Measurements from ENCODE around the gene SLC24A3. TPM values are rescaled to one million over a fixed set of nuclear protein-coding genes. Genes with fewer than 3 reads are reported as not detected.

The SLC24A3 gene
- total RNA-seq, 1 donor from 2014 or later = 0.51 TPM

DNA sequence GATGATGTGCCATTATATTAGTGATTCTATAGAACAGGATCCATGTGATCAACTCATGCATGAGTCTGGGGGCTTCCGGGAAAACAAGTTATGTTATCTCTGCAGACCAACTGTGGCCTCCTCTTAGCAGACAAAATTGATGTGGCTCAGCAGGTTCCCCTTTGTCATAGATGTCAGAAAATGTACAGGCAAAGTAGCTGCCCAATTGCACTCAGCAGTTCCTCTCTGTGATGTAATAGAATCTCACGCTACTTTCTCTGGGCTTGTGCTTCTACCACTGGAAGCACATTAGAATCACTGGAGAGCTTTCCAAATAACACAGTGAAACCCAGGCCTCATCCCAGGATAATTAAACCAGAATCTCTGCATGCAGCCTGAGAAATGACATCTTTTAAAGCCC, 253.1 kb downstream of the SLC24A3 start:
- no peak overlapping the region for H3K27ac Mint-ChIP-seq (ENCODE audit: unreplicated experiment)
- TF ChIP-seq, protein P1, sequence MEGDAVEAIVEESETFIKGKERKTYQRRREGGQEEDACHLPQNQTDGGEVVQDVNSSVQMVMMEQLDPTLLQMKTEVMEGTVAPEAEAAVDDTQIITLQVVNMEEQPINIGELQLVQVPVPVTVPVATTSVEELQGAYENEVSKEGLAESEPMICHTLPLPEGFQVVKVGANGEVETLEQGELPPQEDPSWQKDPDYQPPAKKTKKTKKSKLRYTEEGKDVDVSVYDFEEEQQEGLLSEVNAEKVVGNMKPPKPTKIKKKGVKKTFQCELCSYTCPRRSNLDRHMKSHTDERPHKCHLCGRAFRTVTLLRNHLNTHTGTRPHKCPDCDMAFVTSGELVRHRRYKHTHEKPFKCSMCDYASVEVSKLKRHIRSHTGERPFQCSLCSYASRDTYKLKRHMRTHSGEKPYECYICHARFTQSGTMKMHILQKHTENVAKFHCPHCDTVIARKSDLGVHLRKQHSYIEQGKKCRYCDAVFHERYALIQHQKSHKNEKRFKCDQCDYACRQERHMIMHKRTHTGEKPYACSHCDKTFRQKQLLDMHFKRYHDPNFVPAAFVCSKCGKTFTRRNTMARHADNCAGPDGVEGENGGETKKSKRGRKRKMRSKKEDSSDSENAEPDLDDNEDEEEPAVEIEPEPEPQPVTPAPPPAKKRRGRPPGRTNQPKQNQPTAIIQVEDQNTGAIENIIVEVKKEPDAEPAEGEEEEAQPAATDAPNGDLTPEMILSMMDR (conservative IDR thresholded peaks at IDR 0.05) = no peak
- H3K27me3 Mint-ChIP-seq (ENCODE audit: low read depth) = peaks cover 18% of the 10 kb centered on the region
- H3K9me3 Mint-ChIP-seq = no peaks in the 10 kb centered on the region
- no peak overlapping the region for H3K4me3 Mint-ChIP-seq
- DNase-seq (ENCODE audit: low read depth, low spot score) = no peak
- H3K4me1 Mint-ChIP-seq = no peaks in the 10 kb centered on the region
- H3K36me3 Mint-ChIP-seq (ENCODE audit: low read depth) = no peaks in the 10 kb centered on the region

DNA sequence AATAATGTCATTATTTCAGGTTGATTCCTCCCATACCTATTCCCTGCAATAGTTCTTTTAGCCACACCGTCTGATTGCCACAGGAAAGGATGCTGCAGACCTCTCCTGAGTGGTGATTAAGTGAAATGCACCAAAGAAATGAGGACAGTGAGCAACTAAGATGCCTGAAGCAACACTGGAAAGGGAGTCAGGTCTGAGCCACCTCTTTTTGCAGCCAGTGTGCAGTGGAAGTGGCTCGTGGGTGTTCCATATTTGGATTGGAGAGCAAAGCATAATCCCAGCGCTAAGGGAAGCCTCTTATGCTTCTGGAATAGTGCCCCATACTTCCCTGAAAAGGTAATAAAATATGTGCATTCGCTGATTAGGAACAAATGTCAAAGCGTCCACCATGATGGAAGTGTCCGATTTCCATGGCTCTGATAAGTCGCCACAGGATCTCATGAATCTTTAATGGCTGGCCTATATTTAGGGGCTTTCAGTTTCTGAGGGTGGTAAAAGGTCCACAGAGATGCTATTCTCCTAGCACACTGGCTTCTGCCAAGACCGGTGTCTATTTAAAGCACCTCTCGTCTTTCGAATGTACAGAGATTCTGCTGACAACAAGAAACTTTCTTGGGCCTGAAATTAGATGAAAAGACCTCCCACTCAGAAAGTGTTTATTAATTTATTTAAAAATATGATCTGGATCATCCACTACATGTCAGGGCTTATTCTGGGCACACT, 253.9 kb downstream of the SLC24A3 start:
- Mint-ChIP-seq H3K27me3 (ENCODE audit: low read depth) (peaks cover 26% of the 10 kb centered on the region), H3K4me1 (no peaks in the 10 kb centered on the region), H3K27ac (ENCODE audit: unreplicated experiment) (no peak overlapping the region), H3K9me3 (no peaks in the 10 kb centered on the region), H3K36me3 (ENCODE audit: low read depth) (no peaks in the 10 kb centered on the region), H3K4me3 (no peak overlapping the region)
- no peak for DNase-seq (ENCODE audit: low read depth, low spot score)
- TF ChIP-seq, protein P1 (conservative IDR thresholded peaks at IDR 0.05) = no peak

DNA sequence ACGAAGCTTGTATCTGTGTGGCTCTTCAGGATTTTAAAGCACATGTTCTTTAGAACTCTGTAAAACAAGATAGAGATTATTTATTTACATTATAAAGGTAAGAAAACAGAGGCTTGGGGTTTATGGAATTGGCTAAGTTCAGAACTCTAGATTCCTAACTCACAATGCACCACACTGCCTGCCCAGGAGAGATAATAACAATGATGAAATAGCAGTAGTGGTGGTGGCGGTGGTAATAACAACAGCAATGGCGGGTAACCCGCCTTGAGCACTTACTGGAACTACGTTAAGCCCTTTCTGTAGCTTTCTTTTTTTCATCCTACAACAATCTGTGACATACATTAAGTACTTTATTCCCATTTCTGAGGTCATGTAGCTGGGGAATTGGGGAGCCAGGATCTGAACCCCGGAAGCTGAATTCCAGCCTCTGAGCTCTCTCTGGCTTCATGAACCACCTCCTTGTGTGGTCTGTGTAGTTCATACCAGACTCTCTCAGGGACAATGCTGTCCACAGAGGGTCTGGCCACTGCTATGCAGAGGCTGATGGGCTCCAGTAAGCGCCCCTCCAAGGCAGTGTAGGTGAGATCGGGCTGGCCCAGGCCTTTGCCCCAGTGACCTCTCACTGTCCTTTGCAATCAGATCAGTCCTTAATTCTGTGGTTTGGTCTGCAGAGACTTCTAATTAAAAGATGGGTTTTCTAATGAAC, 260.9 kb downstream of the SLC24A3 start:
- H3K27me3 Mint-ChIP-seq (ENCODE audit: low read depth) = peaks cover 20% of the 10 kb centered on the region

DNA sequence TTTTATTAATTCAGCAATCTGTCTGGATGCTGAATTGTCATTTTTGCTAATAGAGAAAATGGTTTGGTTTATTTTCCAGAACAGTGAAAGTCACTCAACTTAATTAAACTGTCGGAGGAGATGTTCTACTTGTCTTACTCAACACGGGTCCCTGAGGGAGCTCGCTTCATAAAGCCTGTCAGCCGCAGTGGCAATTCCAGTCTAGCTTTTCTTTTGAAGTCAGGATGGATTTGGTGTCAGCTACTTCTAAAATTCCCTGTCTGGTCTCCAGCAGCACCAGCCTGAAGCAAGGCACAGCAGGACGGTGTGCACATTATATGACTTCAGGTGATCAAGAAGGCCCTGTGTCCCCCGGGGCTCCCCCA, 261.5 kb downstream of the SLC24A3 start:
- Mint-ChIP-seq H3K4me1 (no peaks in the 10 kb centered on the region), H3K27ac (ENCODE audit: unreplicated experiment) (no peak overlapping the region), H3K4me3 (no peak overlapping the region), H3K36me3 (ENCODE audit: low read depth) (no peaks in the 10 kb centered on the region), H3K9me3 (no peaks in the 10 kb centered on the region), H3K27me3 (ENCODE audit: low read depth) (peaks cover 16% of the 10 kb centered on the region)
- no peak for DNase-seq (ENCODE audit: low read depth, low spot score)
- TF ChIP-seq, protein P1 (conservative IDR thresholded peaks at IDR 0.05) = no peak

More for the DNA sequence above, 260.9 kb downstream of the SLC24A3 start:
- Mint-ChIP-seq H3K4me3 (no peak overlapping the region), H3K9me3 (no peaks in the 10 kb centered on the region), H3K4me1 (no peaks in the 10 kb centered on the region), H3K36me3 (ENCODE audit: low read depth) (no peaks in the 10 kb centered on the region), H3K27ac (ENCODE audit: unreplicated experiment) (no peak overlapping the region)
- TF ChIP-seq, protein P1 (conservative IDR thresholded peaks at IDR 0.05) = no peak
- no peak for DNase-seq (ENCODE audit: low read depth, low spot score)

DNA sequence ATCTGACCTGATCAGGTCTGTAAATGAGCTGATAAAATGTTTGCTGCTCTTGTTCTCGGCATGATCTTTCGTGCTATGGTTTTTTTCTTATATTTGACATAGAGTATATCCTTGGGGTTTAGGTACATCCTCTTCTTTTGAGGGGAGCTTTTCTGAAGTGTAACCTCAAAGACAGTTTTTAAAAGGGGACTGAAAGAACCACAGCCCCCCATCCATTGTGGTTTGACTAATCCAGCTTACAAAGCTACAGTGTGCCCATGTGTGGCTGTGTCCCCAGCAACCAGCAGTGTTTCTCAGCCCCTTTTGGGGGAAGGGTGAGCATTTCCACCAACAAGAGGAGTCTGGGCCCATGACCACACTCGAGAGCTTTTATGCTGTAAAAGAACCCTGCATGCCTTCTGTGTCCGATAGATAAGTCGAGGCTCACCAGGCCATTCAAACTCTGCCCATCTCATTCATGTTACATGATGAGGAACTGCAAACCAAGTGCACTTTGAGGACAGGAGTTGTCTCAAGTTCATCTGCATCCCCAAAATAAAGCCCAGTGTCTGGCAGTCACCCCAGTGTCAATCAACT, 266.0 kb downstream of the SLC24A3 start:
- DNase-seq (ENCODE audit: low read depth, low spot score) = no peak
- H3K36me3 Mint-ChIP-seq (ENCODE audit: low read depth) = no peaks in the 10 kb centered on the region

More for the DNA sequence above, 266.0 kb downstream of the SLC24A3 start:
- Mint-ChIP-seq H3K27me3 (ENCODE audit: low read depth) (peaks cover 17% of the 10 kb centered on the region), H3K9me3 (no peaks in the 10 kb centered on the region), H3K4me3 (no peak overlapping the region), H3K27ac (ENCODE audit: unreplicated experiment) (no peak overlapping the region), H3K4me1 (no peaks in the 10 kb centered on the region)
- TF ChIP-seq, protein P1 (conservative IDR thresholded peaks at IDR 0.05) = no peak
